Mesenchymal stem cell (in vitro differentiated cells and primary cell): ENCODE data around the gene RAC3.

Experiments
- DNase-seq: peaks from one replicate; pipeline ENCODE4 v3.0.0-alpha.2; 2013
- H2AFZ ChIP-seq: one replicate; pipeline ENCODE4 v1.6.1; 2013; ENCODE audit warnings: low read depth, mild to moderate bottlenecking, control low read depth, inconsistent platforms, low read length, moderate library complexity
- H2AK5ac ChIP-seq: 2 replicates; pipeline ENCODE4 v1.6.1; 2013; ENCODE audit warnings: low read length, moderate library complexity, mild to moderate bottlenecking, inconsistent platforms; ENCODE audit not compliant: severe bottlenecking
- H2BK120ac ChIP-seq: one replicate; pipeline ENCODE4 v1.6.1; 2013; ENCODE audit warnings: low read depth, mild to moderate bottlenecking, inconsistent platforms, low read length, moderate library complexity
- H2BK12ac ChIP-seq, 2 experiments: one replicate each; pipeline ENCODE4 v1.6.1; 2013; ENCODE audit warnings: inconsistent platforms in 2 of 2, low read length in 2 of 2, mild to moderate bottlenecking in 2 of 2, moderate library complexity in 2 of 2, control low read depth in 1 of 2
- H2BK15ac ChIP-seq: one replicate; pipeline ENCODE4 v1.6.1; 2013; ENCODE audit warnings: mild to moderate bottlenecking, low read depth, inconsistent platforms; ENCODE audit not compliant: poor library complexity, severe bottlenecking
- H2BK5ac ChIP-seq: 2 replicates; pipeline ENCODE4 v1.6.1; 2013; ENCODE audit warnings: low read depth, mild to moderate bottlenecking, low read length, control low read depth, inconsistent platforms; ENCODE audit not compliant: poor library complexity, severe bottlenecking
- H3K14ac ChIP-seq, 2 experiments: one replicate each; pipeline ENCODE4 v1.6.1; 2013; ENCODE audit warnings: inconsistent platforms in 2 of 2, low read length in 2 of 2, control low read depth in 1 of 2, mild to moderate bottlenecking in 1 of 2, moderate library complexity in 1 of 2
- H3K18ac ChIP-seq, 2 experiments: one replicate each; pipeline ENCODE4 v1.6.1; 2013; ENCODE audit warnings: inconsistent platforms in 2 of 2, low read length in 2 of 2, control low read depth in 1 of 2, low read depth in 1 of 2, mild to moderate bottlenecking in 1 of 2
- H3K23ac ChIP-seq, 2 experiments: one replicate each; pipeline ENCODE4 v1.6.1; 2013; ENCODE audit warnings: inconsistent platforms in 2 of 2, low read length in 2 of 2, mild to moderate bottlenecking in 2 of 2, moderate library complexity in 2 of 2, control low read depth in 1 of 2
- H3K27ac ChIP-seq: 2 replicates; pipeline ENCODE4 v1.5.1; 2013; ENCODE audit warnings: mild to moderate bottlenecking, moderate library complexity, low read length, control low read depth, inconsistent platforms; ENCODE audit not compliant: poor library complexity, severe bottlenecking
- H3K27me3 ChIP-seq, 2 experiments: 2 replicates each; pipeline versions ENCODE4 v1.6.1 to v1.7.0; 2013; ENCODE audit warnings: low read length in 2 of 2, mild to moderate bottlenecking in 2 of 2, moderate library complexity in 2 of 2, control low read depth in 1 of 2, inconsistent platforms in 1 of 2; ENCODE audit not compliant: control insufficient read depth in 1 of 2, insufficient read depth in 1 of 2
- H3K36me3 ChIP-seq, 2 experiments: 2 replicates each; pipeline versions ENCODE4 v1.6.1 to v1.7.0; 2013; ENCODE audit warnings: low read length in 2 of 2, control low read depth in 1 of 2, inconsistent platforms in 1 of 2, low read depth in 1 of 2, mild to moderate bottlenecking in 1 of 2; ENCODE audit not compliant: insufficient read depth in 2 of 2, control insufficient read depth in 1 of 2
- H3K4ac ChIP-seq, 2 experiments: one replicate each; pipeline ENCODE4 v1.6.1; 2013; ENCODE audit warnings: inconsistent platforms in 2 of 2, low read length in 2 of 2, mild to moderate bottlenecking in 2 of 2, moderate library complexity in 2 of 2, control low read depth in 1 of 2, low read depth in 1 of 2
- H3K4me1 ChIP-seq: 2 replicates; pipeline ENCODE4 v1.6.1; 2013; ENCODE audit warnings: low read depth, low read length, control low read depth; ENCODE audit not compliant: control insufficient read depth, insufficient read depth
- H3K4me2 ChIP-seq: 2 replicates; pipeline ENCODE4 v1.6.1; 2013; ENCODE audit warnings: low read length, mild to moderate bottlenecking, inconsistent platforms; ENCODE audit not compliant: poor library complexity, severe bottlenecking
- H3K4me3 ChIP-seq, 2 experiments: 2 replicates each; pipeline versions ENCODE4 v1.5.1 to v1.7.0; 2013; ENCODE audit warnings: low read length in 2 of 2, mild to moderate bottlenecking in 2 of 2, control low read depth in 1 of 2, low read depth in 1 of 2; ENCODE audit not compliant: insufficient read depth in 1 of 2
- H3K79me1 ChIP-seq: replicated peaks from 2 replicates; pipeline ENCODE4 v1.6.1; 2013; ENCODE audit warnings: mild to moderate bottlenecking, control low read depth, low read length, inconsistent platforms; ENCODE audit not compliant: poor library complexity, severe bottlenecking
- H3K9ac ChIP-seq: 2 replicates; pipeline ENCODE4 v1.7.0; 2013; ENCODE audit warnings: mild to moderate bottlenecking, low read length, moderate library complexity
- H3K9me3 ChIP-seq: 2 replicates; pipeline ENCODE4 v1.7.0; 2013; ENCODE audit warnings: mild to moderate bottlenecking, low read length; ENCODE audit not compliant: control insufficient read depth
- H4K8ac ChIP-seq: one replicate; pipeline ENCODE4 v1.6.1; 2013; ENCODE audit warnings: inconsistent platforms, mild to moderate bottlenecking, low read length, moderate library complexity
- H4K91ac ChIP-seq: one replicate; pipeline ENCODE4 v1.6.1; 2013; ENCODE audit warnings: mild to moderate bottlenecking, low read length, inconsistent platforms
- WGBS: methylation state at CpG from one replicate; pipeline ENCODE4 v1.1.7; 2013; ENCODE audit warnings: mixed read lengths; 5-methylcytosine and 5-hydroxymethylcytosine counted together

RAC3 gene

GRCh38 chr17:82016875-82017459 is 14.5 kb upstream of the RAC3 start:
- Histone ChIP-seq H3K9ac (no peak overlapping the region), H3K27ac (no peak overlapping the region)

DNA sequence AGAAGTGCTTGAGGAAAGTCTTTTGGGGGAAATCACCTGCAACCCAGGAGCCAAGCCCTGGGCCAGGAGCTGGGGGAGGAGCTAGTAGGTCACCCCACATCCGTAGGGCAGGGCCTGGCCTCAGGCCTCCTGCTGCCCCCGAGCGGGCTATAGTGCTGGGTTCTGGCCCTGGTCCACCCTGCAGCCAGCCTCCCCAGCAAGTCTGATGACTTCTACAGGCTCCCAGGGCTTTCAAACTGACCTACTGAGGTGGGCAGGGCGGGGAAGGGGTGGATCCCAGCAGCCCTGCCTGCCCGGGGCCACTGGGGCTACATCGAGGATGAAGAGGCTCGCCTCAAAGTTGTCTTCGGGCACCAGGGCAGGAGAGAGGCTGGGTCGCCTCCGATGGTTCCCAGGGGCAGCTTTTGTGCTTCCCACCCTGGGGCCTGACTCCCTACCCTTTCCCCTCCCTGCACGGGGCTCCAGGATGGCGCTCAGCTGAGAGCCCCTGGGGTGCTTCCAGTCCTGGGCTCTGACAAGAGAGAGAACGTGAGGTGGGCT is 13.8 kb upstream of the RAC3 start:
- Histone ChIP-seq H3K18ac (no peak overlapping the region), H3K27me3 (no peaks in the 10 kb centered on the region), H3K27ac (no peak overlapping the region), H3K9ac (no peak overlapping the region), H3K36me3 (peaks cover 15 to 64% of the 10 kb centered on the region in 2 experiments), H3K9me3 (no peaks in the 10 kb centered on the region), H2BK12ac (no peak overlapping the region), H2BK120ac (no peak overlapping the region), H2BK5ac (no peak overlapping the region), H2AK5ac (no peak overlapping the region), H2AFZ (no peak overlapping the region), H3K4me2 (no peak overlapping the region), H2BK15ac (no peak overlapping the region), H4K8ac (no peak overlapping the region), H3K4ac (no peak overlapping the region), H3K4me3 (no peak overlapping the region), H4K91ac (no peak overlapping the region), H3K4me1 (peaks cover 30% of the 10 kb centered on the region), H3K79me1 (peaks cover 18% of the 10 kb centered on the region), H3K14ac (no peak overlapping the region), H3K23ac (no peak overlapping the region)
- DNase-seq = no peak
- 93% methylated on average over 7 of the region's 13 CpGs for WGBS

More at GRCh38 chr17:82016875-82017459, 14.5 kb upstream of the RAC3 start:
- Histone ChIP-seq H2AFZ (no peak overlapping the region), H4K91ac (peak overlapping the region; percentile 14), H3K23ac (no peak overlapping the region), H3K18ac (no peak overlapping the region), H3K36me3 (peaks cover 15 to 72% of the 10 kb centered on the region in 2 experiments), H2BK12ac (no peak overlapping the region), H3K4me1 (peaks cover 26% of the 10 kb centered on the region), H4K8ac (no peak overlapping the region), H2BK15ac (no peak overlapping the region), H3K9me3 (no peaks in the 10 kb centered on the region), H3K14ac (no peak overlapping the region), H3K4me2 (no peak overlapping the region), H2BK120ac (no peak overlapping the region), H3K4me3 (no peak overlapping the region), H3K4ac (peak overlapping the region in 1 of 2 experiments; percentile 17), H2AK5ac (no peak overlapping the region), H2BK5ac (no peak overlapping the region), H3K27me3 (no peaks in the 10 kb centered on the region), H3K79me1 (peaks cover 11% of the 10 kb centered on the region)
- 98% methylated on average over 18 of the region's 24 CpGs for WGBS
- DNase-seq = no peak

DNA sequence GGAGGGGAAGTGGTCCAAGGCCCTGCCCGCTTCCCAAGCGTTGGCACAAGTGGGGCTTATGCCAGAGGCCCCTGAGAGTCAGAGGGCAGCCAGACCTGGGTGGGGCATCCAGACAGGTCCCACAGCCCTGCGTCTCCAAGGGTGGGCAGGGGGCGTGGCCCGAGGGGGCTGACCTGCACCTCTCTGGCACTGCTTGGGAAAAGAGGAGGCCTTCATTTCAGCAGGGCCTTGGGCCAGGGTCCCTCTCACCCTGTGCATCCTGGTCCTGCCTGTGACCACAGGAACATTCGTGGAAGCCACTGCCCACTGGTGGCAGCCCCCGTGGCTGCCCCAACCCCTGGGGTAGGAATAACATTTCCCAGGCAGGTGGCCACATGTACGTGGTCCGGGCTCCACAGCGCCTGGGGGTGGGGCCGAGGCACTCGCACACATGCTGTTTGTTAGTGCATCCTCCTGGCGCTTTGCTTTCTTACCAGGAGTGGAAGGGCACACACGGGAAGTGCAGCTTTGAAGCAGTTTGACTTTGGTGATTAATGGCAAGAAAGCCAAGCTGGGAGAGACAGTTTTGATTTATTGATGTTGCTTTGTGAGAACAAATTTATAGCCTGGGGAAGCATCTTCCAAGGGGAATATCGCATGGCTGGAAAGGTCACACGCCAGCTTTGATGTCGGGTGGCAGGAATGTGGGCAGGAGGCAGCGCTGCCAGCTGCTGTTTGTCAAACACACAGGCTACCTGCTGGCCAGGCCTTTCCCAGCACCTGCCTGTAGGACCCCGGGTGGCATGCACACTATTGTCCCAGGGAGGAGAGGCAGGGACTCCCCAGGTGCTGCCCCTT is 13.1 kb upstream of the RAC3 start:
- Histone ChIP-seq H3K14ac (no peak overlapping the region), H3K4me2 (no peak overlapping the region), H3K27ac (no peak overlapping the region), H3K23ac (no peak overlapping the region), H2AK5ac (no peak overlapping the region), H3K4ac (no peak overlapping the region), H2BK120ac (no peak overlapping the region), H2BK12ac (no peak overlapping the region), H3K9me3 (no peaks in the 10 kb centered on the region), H3K9ac (no peak overlapping the region), H3K18ac (no peak overlapping the region), H3K27me3 (no peaks in the 10 kb centered on the region), H2BK5ac (no peak overlapping the region), H4K91ac (peak overlapping the region; percentile 40), H4K8ac (no peak overlapping the region), H2AFZ (no peak overlapping the region), H3K4me1 (peaks cover 27% of the 10 kb centered on the region), H3K79me1 (peaks cover 18% of the 10 kb centered on the region), H2BK15ac (no peak overlapping the region), H3K4me3 (no peak overlapping the region), H3K36me3 (peaks cover 15 to 59% of the 10 kb centered on the region in 2 experiments)
- no peak for DNase-seq
- 89% methylated on average over 19 of the region's 19 CpGs for WGBS

DNA sequence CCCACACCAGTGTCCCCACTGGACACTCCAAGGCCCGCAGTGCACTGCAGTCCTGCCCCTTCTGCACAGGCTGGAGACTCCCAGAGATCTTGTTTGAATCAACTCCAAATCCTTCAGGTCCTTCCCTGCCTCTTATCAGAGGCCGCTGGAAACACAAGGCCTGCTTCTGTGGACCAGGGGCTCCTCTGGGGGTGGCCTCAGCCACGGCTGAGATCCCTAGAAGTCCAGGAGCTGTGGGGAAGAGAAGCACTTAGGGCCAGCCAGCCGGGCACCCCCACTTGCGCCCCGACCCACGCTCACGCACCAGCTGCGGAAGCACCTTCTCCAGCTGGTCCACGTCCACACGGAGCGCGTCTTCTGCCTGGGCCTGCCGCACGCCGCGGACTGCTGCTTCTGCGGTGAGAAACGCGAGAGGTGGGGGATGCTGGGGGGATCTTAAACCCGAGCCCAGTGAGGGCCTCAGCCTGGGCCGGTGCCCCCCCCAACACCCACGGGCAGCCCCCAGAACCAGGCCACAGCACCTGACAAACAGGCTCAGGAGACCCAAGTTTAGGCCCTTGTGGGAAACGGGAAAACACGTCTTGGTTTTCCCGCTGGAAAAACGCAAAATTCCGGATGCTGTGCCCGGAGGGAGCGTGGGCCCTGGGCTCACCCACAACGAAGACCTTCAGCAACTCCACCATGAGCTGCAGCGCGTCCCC is 12.3 kb upstream of the RAC3 start:
- Histone ChIP-seq H3K4me1 (peaks cover 34% of the 10 kb centered on the region), H3K4ac (no peak overlapping the region), H2BK15ac (no peak overlapping the region)

More for the DNA sequence above, 12.3 kb upstream of the RAC3 start:
- H2AK5ac ChIP-seq = no peak overlapping the region
- 96% methylated on average over 33 of the region's 33 CpGs for WGBS
- no peak for DNase-seq
- H3K27me3 ChIP-seq = no peaks in the 10 kb centered on the region
- H2AFZ ChIP-seq = no peak overlapping the region
- H3K18ac ChIP-seq = no peak overlapping the region
- no peak overlapping the region for H3K4me3 ChIP-seq
- H3K4me2 ChIP-seq = no peak overlapping the region
- peaks cover 23% of the 10 kb centered on the region for H3K79me1 ChIP-seq
- no peak overlapping the region for H4K8ac ChIP-seq
- H3K27ac ChIP-seq = no peak overlapping the region
- H3K23ac ChIP-seq = no peak overlapping the region
- no peaks in the 10 kb centered on the region for H3K9me3 ChIP-seq
- no peak overlapping the region for H2BK120ac ChIP-seq
- no peak overlapping the region for H4K91ac ChIP-seq
- no peak overlapping the region for H3K9ac ChIP-seq
- no peak overlapping the region for H2BK12ac ChIP-seq
- peaks cover 15 to 54% of the 10 kb centered on the region in 2 experiments for H3K36me3 ChIP-seq
- H2BK5ac ChIP-seq = no peak overlapping the region
- no peak overlapping the region for H3K14ac ChIP-seq
